Lower leg skin (tissue), 4 donors: ENCODE measurements around the gene LCLAT1. TPM values are rescaled to one million over a fixed set of nuclear protein-coding genes. Genes with fewer than 3 reads are reported as not detected.

ENCODE experiments used
- DNase-seq, 2 donors: peaks; one replicate each; pipeline ENCODE4 v3.0.0-alpha.2; 2019; ENCODE audit warnings: low spot score in 2 of 2
- H3K4me3 ChIP-seq: fragments of 200-600 bp; sonication (generic); 2 replicates; pipeline ENCODE4 v1.5.1; 2017; ENCODE audit warnings: mild to moderate bottlenecking, low read depth; ENCODE audit not compliant: poor library complexity, severe bottlenecking
- CTCF ChIP-seq, 3 donors: fragments of 450-650 bp; IDR thresholded peaks; one replicate each; pipeline ENCODE4 v1.5.1; 2016; ENCODE audit warnings: antibody characterized with exemption in 3 of 3, mild to moderate bottlenecking in 3 of 3, moderate library complexity in 2 of 3
- POLR2A ChIP-seq, 2 donors: fragments of 450-650 bp; IDR thresholded peaks; one replicate each; pipeline ENCODE4 v1.6.1; 2016 to 2017; ENCODE audit warnings: antibody characterized with exemption in 2 of 2, mild to moderate bottlenecking in 1 of 2, moderate library complexity in 1 of 2
- WGBS, 2 donors: methylation state at CpG; one replicate each; pipeline ENCODE4 v1.1.5; 2018; 5-methylcytosine and 5-hydroxymethylcytosine counted together
- intact Hi-C: fragments of 100-400 bp; cut with DNase I; formaldehyde crosslinking; loops from one replicate; pipeline ENCODE4 v1.15.0; 2023; ENCODE audit warnings: low total_unique reads
- total RNA-seq, 4 donors: library from RNA; depleted of rRNA; stranded (reverse); fragments of >200 nt; gene quantifications; one replicate each; pipeline ENCODE4 v1.1.0, GENCODE V29; 2016

The LCLAT1 gene
- total RNA-seq, 4 donors from 2014 or later, result 5.2 to 19.1 (median 12.0) TPM

- TF ChIP-seq CTCF (IDR thresholded peaks at IDR 0.05) (no peak), POLR2A (IDR thresholded peaks at IDR 0.05) (no peak)
- H3K4me3 ChIP-seq, result no peak overlapping the region
- 96 to 97% methylated on average over 8 of the region's 8 CpGs for WGBS, 2 donors
- intact Hi-C loops, result no loop called here
- DNase-seq, result no peak
These were observed 180.1 kb downstream of the LCLAT1 start for GRCh38 chr2:30627151-30627550.

GRCh38 chr2:30628341-30628740, 181.3 kb downstream of the LCLAT1 start:
- 94% methylated on average over 2 of the region's 2 CpGs for WGBS, 2 donors
- H3K4me3 ChIP-seq, result no peak overlapping the region
- TF ChIP-seq POLR2A (IDR thresholded peaks at IDR 0.05), result no peak
- TF ChIP-seq CTCF (IDR thresholded peaks at IDR 0.05), result no peak
- intact Hi-C loops, result no loop called here
- no peak for DNase-seq

DNA sequence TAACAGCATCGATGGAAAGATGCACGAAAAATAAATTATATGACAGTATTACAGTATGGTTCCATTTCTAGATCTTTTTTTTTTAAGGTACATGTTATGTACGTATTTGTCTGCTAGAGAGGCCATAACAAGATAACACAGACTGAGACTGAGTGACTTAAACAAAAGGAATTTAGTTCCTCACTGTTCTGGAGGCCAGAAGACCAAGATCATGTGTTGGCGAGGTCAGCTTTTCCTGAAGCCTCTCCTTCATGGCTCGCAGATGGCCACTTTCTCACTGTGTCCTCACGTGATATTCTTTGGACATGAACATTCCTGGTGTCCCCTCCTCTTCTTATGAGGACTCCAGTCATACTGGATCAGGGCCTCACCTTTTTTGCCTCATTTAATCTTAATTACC, 182.8 kb downstream of the LCLAT1 start:
- TF ChIP-seq POLR2A (IDR thresholded peaks at IDR 0.05) (no peak), CTCF (IDR thresholded peaks at IDR 0.05) (no peak)
- no peak overlapping the region for H3K4me3 ChIP-seq
- intact Hi-C loops, result no loop called here
- 86 to 90% methylated on average over 6 of the region's 6 CpGs for WGBS, 2 donors
- no peak for DNase-seq

DNA sequence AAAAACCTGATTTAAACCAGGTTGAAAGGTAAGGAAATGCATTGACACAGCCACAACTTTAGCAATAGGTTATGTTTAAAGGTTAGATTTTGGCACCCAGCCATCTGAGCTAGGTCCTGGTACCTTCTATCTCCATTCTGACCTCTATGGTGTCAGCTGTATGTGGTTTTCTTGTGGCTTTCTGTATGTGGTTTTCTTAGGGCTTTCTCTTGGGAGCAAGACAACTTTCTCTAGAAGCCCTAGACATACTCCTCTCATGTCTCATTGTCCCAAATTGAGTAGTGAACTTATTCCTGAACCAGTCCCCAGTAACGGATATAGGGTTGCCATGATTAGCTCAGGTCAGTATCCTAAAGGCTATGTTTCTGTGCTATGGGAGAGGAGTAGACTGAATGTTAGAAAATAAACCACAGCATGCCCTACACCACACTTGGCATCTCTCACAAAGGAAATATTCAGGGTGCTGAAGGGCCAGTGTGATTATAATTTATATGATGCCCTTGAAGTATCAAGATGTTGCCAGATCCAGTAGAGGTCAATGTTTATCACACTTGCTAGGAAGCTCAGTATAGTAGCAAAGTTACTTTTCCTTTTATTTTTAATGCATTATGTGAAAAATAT, 184.1 kb downstream of the LCLAT1 start:
- WGBS, 2 donors, result 44 to 47% methylated on average over 1 of the region's 1 CpG
- no peak for TF ChIP-seq POLR2A (IDR thresholded peaks at IDR 0.05)
- TF ChIP-seq CTCF (IDR thresholded peaks at IDR 0.05), result no peak
- H3K4me3 ChIP-seq, result no peak overlapping the region
- intact Hi-C loops, result no loop called here
- DNase-seq, result no peak

DNA sequence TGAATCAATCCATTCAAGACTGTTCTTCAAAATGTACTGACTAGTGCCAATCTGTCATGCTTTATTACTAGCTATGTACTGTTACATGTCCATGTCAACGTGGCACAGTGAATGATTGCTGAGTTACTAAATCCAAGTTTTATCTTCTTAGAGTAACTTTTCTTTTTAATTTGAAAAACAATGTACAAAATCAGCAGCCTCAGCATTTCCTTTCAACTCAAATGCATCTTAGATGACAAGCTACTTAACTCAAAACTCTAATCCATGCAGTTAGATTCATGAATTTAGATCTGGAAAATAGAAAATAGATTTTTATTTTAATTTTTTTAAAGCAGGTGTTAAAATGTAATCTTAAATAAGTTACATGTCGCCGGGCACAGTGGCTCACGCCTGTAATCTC, 186.0 kb downstream of the LCLAT1 start:
- no peak for TF ChIP-seq CTCF (IDR thresholded peaks at IDR 0.05)
- TF ChIP-seq POLR2A (IDR thresholded peaks at IDR 0.05), result no peak
- 90 to 93% methylated on average over 4 of the region's 4 CpGs for WGBS, 2 donors
- DNase-seq, result no peak
- intact Hi-C loops, result no loop called here
- H3K4me3 ChIP-seq, result no peak overlapping the region

DNA sequence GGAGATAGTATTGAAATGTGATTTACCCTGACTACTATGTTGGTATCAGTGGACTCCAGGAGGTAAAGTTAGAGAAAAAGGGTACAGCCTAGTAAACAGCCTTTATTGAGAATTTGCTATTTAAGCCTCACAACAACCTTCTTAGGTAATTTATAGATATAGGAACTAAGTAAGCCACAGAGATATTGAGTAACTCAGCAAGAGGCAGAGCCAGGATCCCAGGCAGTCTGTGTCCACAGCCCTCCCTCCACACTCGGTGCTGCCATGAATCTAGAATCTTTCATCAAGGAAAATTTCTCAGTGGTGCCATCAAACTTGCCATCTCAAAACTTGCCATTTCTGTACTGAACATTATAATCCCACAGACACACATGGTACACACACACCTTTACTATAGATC, 189.3 kb downstream of the LCLAT1 start:
- DNase-seq, result no peak
- 81% methylated on average over 1 of the region's 1 CpG for WGBS, 2 donors
- TF ChIP-seq CTCF (IDR thresholded peaks at IDR 0.05), result no peak
- TF ChIP-seq POLR2A (IDR thresholded peaks at IDR 0.05), result no peak
- intact Hi-C loops, result no loop called here
- H3K4me3 ChIP-seq, result no peak overlapping the region
